HG02588 (cell line): Measurements from ENCODE around the gene USP1.

Experiments used
- ATAC-seq: cut with Tn5 transposase; IDR thresholded peaks from one replicate; pipeline ENCODE4 v1.9.1; 2021; ENCODE audit warnings: mild to moderate bottlenecking, moderate library complexity; ENCODE audit not compliant: unreplicated experiment

USP1 gene

GRCh38 chr1:62436466-62437272, at the start of gene USP1:
TSS of gene USP1 (plus strand) at chr1:62437049. CDS start at chr1:62439868, 2,819 bp downstream.
- ATAC-seq, result peak; percentile 72

GRCh38 chr1:62389531-62389930, 47.3 kb upstream of the USP1 start:
- ATAC-seq, result no peak

GRCh38 chr1:62390071-62390470, 46.8 kb upstream of the USP1 start:
- ATAC-seq, result no peak

GRCh38 chr1:62391369-62391971, 45.4 kb upstream of the USP1 start:
- ATAC-seq, result no peak

GRCh38 chr1:62392951-62393350, 43.9 kb upstream of the USP1 start:
- no peak for ATAC-seq

- ATAC-seq, result no peak
Observed at GRCh38 chr1:62394646-62395045, 42.2 kb upstream of the USP1 start.

GRCh38 chr1:62395291-62395690, 41.6 kb upstream of the USP1 start:
- no peak for ATAC-seq

- no peak for ATAC-seq
Observed at GRCh38 chr1:62396871-62397270, 40.0 kb upstream of the USP1 start.

- ATAC-seq, result no peak
Observed at GRCh38 chr1:62397301-62397700, 39.5 kb upstream of the USP1 start.

GRCh38 chr1:62398377-62398776, 38.5 kb upstream of the USP1 start:
- no peak for ATAC-seq

- ATAC-seq, result no peak
Observed at GRCh38 chr1:62401034-62401760, 35.7 kb upstream of the USP1 start.

GRCh38 chr1:62405247-62405646, 31.6 kb upstream of the USP1 start:
- ATAC-seq, result no peak

GRCh38 chr1:62406576-62406975, 30.3 kb upstream of the USP1 start:
- no peak for ATAC-seq

- ATAC-seq, result no peak
Observed at GRCh38 chr1:62407398-62408009, 29.3 kb upstream of the USP1 start.

- ATAC-seq, result no peak
Observed at GRCh38 chr1:62415687-62416086, 21.2 kb upstream of the USP1 start.

- ATAC-seq, result no peak
Observed at GRCh38 chr1:62417351-62417999, 19.4 kb upstream of the USP1 start.

GRCh38 chr1:62420214-62420613, 16.6 kb upstream of the USP1 start:
- no peak for ATAC-seq

- no peak for ATAC-seq
Observed at GRCh38 chr1:62423580-62424242, 13.1 kb upstream of the USP1 start.

GRCh38 chr1:62424411-62424810, 12.4 kb upstream of the USP1 start:
- ATAC-seq, result no peak

GRCh38 chr1:62425041-62425440, 11.8 kb upstream of the USP1 start:
- ATAC-seq, result no peak
